ENCODE measurements around the gene STARD3. TPM values are rescaled to one million over a fixed set of nuclear protein-coding genes. Genes with fewer than 3 reads are reported as not detected.

The STARD3 gene
- total and polyA plus RNA-seq, 2 donors from 2014 or later: 32.1 to 47.6 TPM

DNA sequence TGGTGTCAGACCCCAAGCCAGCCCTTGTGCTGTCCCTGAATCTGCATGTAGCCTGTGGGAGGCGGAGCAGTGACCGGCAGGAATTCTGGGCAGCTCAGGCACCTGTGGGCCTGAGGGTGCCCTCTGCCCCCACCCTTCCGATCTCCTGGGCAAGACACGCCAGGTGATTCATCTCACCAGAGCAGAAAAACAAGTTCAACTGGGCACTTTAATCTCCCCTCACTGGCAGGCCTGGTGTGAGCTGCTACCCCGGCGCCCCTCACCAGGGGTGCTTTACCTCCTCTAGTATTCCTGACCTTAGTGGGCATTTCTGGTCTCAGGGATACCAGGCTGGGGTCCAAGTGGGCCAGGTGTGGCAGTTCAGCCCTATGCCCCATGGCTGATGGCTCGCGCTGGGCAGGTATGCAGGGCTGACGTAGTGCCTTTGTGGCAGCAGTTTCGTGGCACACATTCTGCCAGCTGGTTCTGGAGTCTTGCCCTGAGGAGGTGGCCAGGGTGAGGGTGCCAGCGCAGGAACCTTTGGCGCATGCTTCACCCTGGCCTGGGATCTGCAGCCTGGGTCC, 68.9 kb downstream of the STARD3 start:
- Histone ChIP-seq H3K27ac (ENCODE audit: low read depth in 2 of 2, low read length in 2 of 2) (peak overlapping the region; percentile 90 to 93), H3K36me3 (ENCODE audit: control insufficient read depth in 2 of 3, insufficient read depth in 3 of 3, low read length in 3 of 3) (peaks cover 2 to 38% (median 26%) of the 10 kb centered on the region in 3 donors), H3K9me3 (ENCODE audit: control insufficient read depth in 2 of 3, insufficient read depth in 1 of 3, low read length in 3 of 3) (no peaks in the 10 kb centered on the region), H3K9ac (ENCODE audit: low read length in 3 of 3) (peak overlapping the region in 1 of 3 donors; percentile 85), H3K4me3 (ENCODE audit: low read length in 3 of 3) (peak overlapping the region in 1 of 3 donors; percentile 17), H3K4me1 (ENCODE audit: control insufficient read depth in 2 of 3, insufficient read depth in 2 of 3, low read depth in 1 of 3, low read length in 3 of 3) (peaks cover 0 to 61% (median 36%) of the 10 kb centered on the region in 3 donors), H3K27me3 (ENCODE audit: control insufficient read depth, insufficient read depth, low read length) (no peaks in the 10 kb centered on the region)
- intact Hi-C loops (cut with DNase I): no loop called here
- TF ChIP-seq, protein P1, sequence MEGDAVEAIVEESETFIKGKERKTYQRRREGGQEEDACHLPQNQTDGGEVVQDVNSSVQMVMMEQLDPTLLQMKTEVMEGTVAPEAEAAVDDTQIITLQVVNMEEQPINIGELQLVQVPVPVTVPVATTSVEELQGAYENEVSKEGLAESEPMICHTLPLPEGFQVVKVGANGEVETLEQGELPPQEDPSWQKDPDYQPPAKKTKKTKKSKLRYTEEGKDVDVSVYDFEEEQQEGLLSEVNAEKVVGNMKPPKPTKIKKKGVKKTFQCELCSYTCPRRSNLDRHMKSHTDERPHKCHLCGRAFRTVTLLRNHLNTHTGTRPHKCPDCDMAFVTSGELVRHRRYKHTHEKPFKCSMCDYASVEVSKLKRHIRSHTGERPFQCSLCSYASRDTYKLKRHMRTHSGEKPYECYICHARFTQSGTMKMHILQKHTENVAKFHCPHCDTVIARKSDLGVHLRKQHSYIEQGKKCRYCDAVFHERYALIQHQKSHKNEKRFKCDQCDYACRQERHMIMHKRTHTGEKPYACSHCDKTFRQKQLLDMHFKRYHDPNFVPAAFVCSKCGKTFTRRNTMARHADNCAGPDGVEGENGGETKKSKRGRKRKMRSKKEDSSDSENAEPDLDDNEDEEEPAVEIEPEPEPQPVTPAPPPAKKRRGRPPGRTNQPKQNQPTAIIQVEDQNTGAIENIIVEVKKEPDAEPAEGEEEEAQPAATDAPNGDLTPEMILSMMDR (IDR thresholded peaks at IDR 0.05; ENCODE audit: borderline replicate concordance, extremely low read depth, insufficient read depth): peak; percentile 3
- DNase-seq: peak; percentile 58 to 94 (median 76)
- no peak for FAIRE-seq

DNA sequence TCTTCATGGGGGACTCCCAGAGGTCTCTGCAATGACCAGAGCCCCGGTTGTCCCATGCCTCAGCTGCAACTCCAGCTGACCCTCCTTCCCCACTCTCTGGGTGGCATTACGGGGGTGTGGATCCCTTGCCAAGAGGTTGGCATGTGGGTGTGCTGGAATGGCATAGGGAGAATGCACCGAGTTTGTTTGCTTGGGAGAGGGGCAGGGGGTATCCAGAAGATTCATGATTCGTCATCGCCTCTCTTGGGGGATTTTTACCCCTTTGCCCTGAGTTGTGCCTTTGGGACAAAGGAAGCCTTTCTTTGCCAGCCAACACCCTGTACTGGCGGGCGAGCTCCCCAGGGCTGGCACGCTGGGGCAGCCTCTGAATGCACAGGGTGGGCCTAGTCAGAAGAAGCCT, 69.4 kb downstream of the STARD3 start:
- peak overlapping the region; percentile 90 to 93 for H3K27ac ChIP-seq (ENCODE audit: low read depth in 2 of 2, low read length in 2 of 2)
- TF ChIP-seq, protein P1 (IDR thresholded peaks at IDR 0.05; ENCODE audit: borderline replicate concordance, extremely low read depth, insufficient read depth): no peak
- FAIRE-seq: no peak
- H3K27me3 ChIP-seq (ENCODE audit: control insufficient read depth, insufficient read depth, low read length): no peaks in the 10 kb centered on the region
- H3K9me3 ChIP-seq (ENCODE audit: control insufficient read depth in 2 of 3, insufficient read depth in 1 of 3, low read length in 3 of 3): no peaks in the 10 kb centered on the region
- H3K4me3 ChIP-seq (ENCODE audit: low read length in 3 of 3): no peak overlapping the region
- intact Hi-C loops (cut with DNase I): no loop called here
- peak overlapping the region in 1 of 3 donors; percentile 85 for H3K9ac ChIP-seq (ENCODE audit: low read length in 3 of 3)
- peaks cover 0 to 56% (median 36%) of the 10 kb centered on the region in 3 donors for H3K4me1 ChIP-seq (ENCODE audit: control insufficient read depth in 2 of 3, insufficient read depth in 2 of 3, low read depth in 1 of 3, low read length in 3 of 3)
- no peak for DNase-seq
- H3K36me3 ChIP-seq (ENCODE audit: control insufficient read depth in 2 of 3, insufficient read depth in 3 of 3, low read length in 3 of 3): peaks cover 2 to 39% (median 26%) of the 10 kb centered on the region in 3 donors

DNA sequence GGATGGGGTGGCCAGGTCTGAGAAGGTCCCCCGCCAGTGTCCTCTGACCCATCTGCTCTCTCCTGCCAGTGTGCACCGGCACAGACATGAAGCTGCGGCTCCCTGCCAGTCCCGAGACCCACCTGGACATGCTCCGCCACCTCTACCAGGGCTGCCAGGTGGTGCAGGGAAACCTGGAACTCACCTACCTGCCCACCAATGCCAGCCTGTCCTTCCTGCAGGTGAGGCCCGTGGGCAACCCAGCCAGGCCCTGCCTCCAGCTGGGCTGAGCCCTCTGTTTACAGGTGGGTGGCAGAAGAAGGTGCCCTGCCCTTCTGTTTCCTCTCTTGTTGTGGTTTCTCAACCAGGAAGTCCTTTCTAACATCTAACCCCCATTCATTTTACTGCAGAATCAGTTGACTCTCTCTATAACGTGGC, 70.0 kb downstream of the STARD3 start:
- Histone ChIP-seq H3K36me3 (ENCODE audit: control insufficient read depth in 2 of 3, insufficient read depth in 3 of 3, low read length in 3 of 3) (peaks cover 2 to 44% (median 31%) of the 10 kb centered on the region in 3 donors), H3K27me3 (ENCODE audit: control insufficient read depth, insufficient read depth, low read length) (no peaks in the 10 kb centered on the region), H3K4me1 (ENCODE audit: control insufficient read depth in 2 of 3, insufficient read depth in 2 of 3, low read depth in 1 of 3, low read length in 3 of 3) (peaks cover 0 to 52% (median 36%) of the 10 kb centered on the region in 3 donors), H3K27ac (ENCODE audit: low read depth in 2 of 2, low read length in 2 of 2) (peak overlapping the region; percentile 90 to 93), H3K4me3 (ENCODE audit: low read length in 3 of 3) (no peak overlapping the region), H3K9me3 (ENCODE audit: control insufficient read depth in 2 of 3, insufficient read depth in 1 of 3, low read length in 3 of 3) (no peaks in the 10 kb centered on the region), H3K9ac (ENCODE audit: low read length in 3 of 3) (peak overlapping the region in 1 of 3 donors; percentile 85)
- FAIRE-seq (no peak), DNase-seq (peak in 1 of 5 donors; percentile 82)
- TF ChIP-seq, protein P1 (IDR thresholded peaks at IDR 0.05; ENCODE audit: borderline replicate concordance, extremely low read depth, insufficient read depth): no peak
- intact Hi-C loops (cut with DNase I): no loop called here

All from kidney (tissue), 14 donors.